GM12874 (cell line): ENCODE measurements around the gene PTGR3.

Source experiments
- CTCF ChIP-seq: IDR thresholded peaks from 2 replicates; pipeline ENCODE4 v1.5.1; 2011; ENCODE audit warnings: low read depth, mild to moderate bottlenecking, control low read depth, low read length, moderate library complexity; ENCODE audit not compliant: insufficient read depth

The PTGR3 gene

GRCh38 chr18:75209129-75209950, at the start of gene PTGR3:
PTGR3 (minus strand) TSS chr18:75209139; CDS start chr18:75209058, 81 bp downstream.
- TF ChIP-seq CTCF = no peak

DNA sequence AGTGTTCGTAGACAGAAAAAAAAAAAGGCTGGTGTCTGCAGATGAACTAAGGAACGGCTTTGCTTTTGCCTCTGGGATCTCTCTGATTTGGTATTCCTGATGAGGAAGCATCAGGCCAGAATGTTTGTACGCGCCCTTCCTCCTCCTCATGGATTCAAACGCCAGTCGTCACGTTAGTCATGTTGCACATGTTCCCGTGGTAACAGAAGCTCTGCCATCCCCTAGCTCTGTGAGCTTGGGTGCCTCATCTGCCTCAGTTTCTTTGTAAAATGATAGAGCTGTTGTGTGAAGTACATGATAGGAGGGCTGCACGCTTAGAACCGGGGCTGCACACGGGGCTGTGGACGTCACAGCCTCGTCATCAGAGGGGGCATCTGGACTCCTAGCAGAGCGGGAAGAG, 48.7 kb upstream of the PTGR3 start:
- TF ChIP-seq CTCF = no peak

GRCh38 chr18:75256376-75256775, 47.4 kb upstream of the PTGR3 start:
- no peak for TF ChIP-seq CTCF

GRCh38 chr18:75255094-75255493, 46.2 kb upstream of the PTGR3 start:
- TF ChIP-seq CTCF = no peak

- no peak for TF ChIP-seq CTCF
Measured at GRCh38 chr18:75253784-75254183, 44.8 kb upstream of the PTGR3 start.

DNA sequence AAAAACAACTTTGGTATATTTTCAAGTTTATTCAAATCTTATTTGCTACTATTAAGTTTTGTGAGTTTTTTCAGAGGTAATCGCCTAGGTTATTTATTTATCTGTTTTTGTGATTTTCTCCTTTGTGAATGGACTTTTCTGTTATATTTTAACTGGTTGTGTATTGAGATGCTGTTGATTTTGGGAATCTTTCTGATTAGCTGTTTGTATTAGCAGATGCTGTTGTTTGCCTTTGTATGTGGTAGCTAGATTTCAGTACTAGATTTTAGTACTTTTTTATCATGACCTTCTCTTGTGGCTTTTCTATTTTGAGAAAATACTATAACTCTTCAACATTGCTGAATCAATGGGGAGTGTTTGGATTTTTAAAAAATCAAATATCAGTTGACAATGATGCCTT, 44.1 kb upstream of the PTGR3 start:
- TF ChIP-seq CTCF = no peak

DNA sequence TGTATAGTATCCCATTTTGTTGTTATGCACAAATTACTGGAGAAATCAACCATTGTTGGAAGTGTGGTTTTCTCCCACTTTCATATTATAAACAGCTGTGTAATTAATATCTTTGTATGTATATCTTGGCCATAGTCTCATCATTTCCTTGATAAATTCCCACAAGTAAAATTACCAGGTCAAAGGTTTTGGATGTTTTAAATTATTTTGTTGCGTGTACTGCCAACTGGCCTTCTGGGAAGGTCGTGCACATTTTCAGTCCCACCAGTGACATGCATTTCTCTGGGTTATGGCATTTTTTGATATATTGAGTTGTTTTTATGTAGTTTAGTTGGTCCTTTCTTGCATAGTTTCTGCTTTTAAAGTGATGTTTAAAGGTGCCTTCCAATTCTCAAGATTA, 43.2 kb upstream of the PTGR3 start:
- TF ChIP-seq CTCF = no peak
